ENCODE results near the gene TMPRSS7. TPM values are rescaled to one million over a fixed set of nuclear protein-coding genes. Genes with fewer than 3 reads are reported as not detected.

TMPRSS7 gene
- total RNA-seq, 2 experiments from 2014 or later, result not detected

DNA sequence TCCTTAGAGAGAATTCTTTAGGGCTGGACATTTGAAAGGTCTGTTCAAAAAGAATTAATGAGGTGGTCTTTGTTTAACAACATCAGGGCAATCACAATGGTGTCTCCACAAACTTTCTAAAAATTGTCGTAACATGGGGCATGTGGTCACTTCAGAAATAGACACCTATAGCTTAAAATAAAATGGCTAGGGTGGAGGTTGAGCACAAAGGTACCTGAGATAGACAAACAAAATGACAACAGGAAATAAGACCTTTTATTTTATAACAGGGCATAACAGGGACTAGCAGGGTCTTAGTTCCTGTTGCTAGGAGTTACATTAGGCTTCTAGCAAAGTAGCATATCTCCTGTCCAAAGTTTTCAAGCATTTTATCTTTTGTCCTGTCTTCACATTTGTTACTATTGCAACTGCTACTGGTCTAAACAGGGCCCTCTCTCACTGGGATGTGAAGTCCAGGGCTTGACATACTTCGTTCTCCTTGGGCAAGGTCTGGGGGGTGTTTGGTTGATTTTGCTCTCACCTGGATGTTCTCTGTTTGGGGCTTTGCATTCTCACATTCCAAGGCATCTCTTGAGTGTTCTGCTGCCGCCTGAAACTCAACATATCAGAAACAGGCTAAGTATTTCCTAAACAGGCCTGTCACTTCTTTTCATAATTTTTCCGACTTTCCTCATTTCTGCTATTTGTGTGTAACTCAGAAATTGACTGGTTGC, 95.5 kb downstream of the TMPRSS7 start:
- POLR2A ChIA-PET, result interaction anchor here (0.6 kb wide), 1 partner anchor 10 kb away, joined by 3 read pairs; no protein-coding TSS in a partner anchor
- H3K36me3 Mint-ChIP-seq (ENCODE audit: low read depth), result peaks cover 36% of the 10 kb centered on the region
- peaks cover 82% of the 10 kb centered on the region for H3K4me1 Mint-ChIP-seq
- no peak overlapping the region for H3K4me3 Mint-ChIP-seq
- no peaks in the 10 kb centered on the region for H3K27me3 Mint-ChIP-seq
- CTCF ChIA-PET, result interaction anchor here (0.9 to 5.6 kb wide), 3 partner anchors 19 to 404 kb away, joined by 3 to 36 read pairs (median 4); no protein-coding TSS in a partner anchor
- H3K27ac Mint-ChIP-seq, result no peak overlapping the region
- no peak for DNase-seq
- H3K9me3 Mint-ChIP-seq, result no peaks in the 10 kb centered on the region

DNA sequence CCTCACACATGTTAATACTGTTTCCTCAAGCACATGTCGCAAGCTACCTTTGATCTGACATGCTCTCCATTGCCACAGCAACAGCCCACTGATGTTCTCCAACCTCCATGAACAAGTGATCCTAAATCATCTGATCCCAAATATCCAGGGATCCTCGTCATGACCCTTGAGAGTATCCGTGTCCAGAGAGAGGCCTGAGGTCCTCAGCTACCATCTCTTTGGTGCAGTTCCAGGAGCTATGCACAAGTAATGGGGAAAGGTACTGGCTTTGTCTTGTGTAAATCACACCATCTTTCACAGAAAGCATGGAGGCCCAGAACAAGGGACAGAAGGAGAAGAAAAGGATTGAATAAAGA, 96.1 kb downstream of the TMPRSS7 start:
- POLR2A ChIA-PET, result interaction anchor here (0.9 kb wide), 1 partner anchor 203 kb away, joined by 3 read pairs; the partner anchor contains the start of gene CD200
- Mint-ChIP-seq H3K27me3 (no peaks in the 10 kb centered on the region), H3K4me3 (no peak overlapping the region), H3K4me1 (peaks cover 85% of the 10 kb centered on the region), H3K36me3 (ENCODE audit: low read depth) (peaks cover 30% of the 10 kb centered on the region), H3K9me3 (no peaks in the 10 kb centered on the region), H3K27ac (no peak overlapping the region)
- CTCF ChIA-PET, result interaction anchor here (0.5 to 1.3 kb wide), 2 partner anchors 19 to 367 kb away, joined by 3 to 4 read pairs; no protein-coding TSS in a partner anchor
- DNase-seq, result no peak

Other genes with a start within 250 kb of the TMPRSS7 start
- gene PHLDB2, start 175.5 kb upstream of the TMPRSS7 start, total RNA-seq, result 1 to 10 TPM; 4.6 to 6.3 TPM
- gene ABHD10, start 55.7 kb upstream of the TMPRSS7 start, total RNA-seq, result 10 to 100 TPM; 40.4 to 44.7 TPM
- gene TAGLN3, start 35.8 kb upstream of the TMPRSS7 start, total RNA-seq, result under 1 TPM in 1 of 2 experiments, not detected in 1; 0.18 TPM
- gene C3orf52, start 51.7 kb downstream of the TMPRSS7 start, total RNA-seq, result 1 to 10 TPM; 2.5 to 2.6 TPM
- 10 to 100 TPM; 19.6 to 19.9 TPM for gene GCSAM, start 98.5 kb downstream of the TMPRSS7 start, total RNA-seq

All from activated CD4-positive, alpha-beta memory T cell treated with anti-CD3 and anti-CD28 coated beads, Interleukin-2, amount 10 ng/mL, durations not matched to agents 7 days and 5 days (primary cell).